SIG-M5 (cell line): ENCODE results near the gene DDAH1.
"Not testable (repeated sequence)": the region's sequence is repeated elsewhere in the genome, so short reads cannot be mapped to it uniquely, and the experiment has no call there.

Experiments used
- DNase-seq: peaks from one replicate; lab custom pipeline; 2025; lab: John Stamatoyannopoulos, UW

Gene DDAH1

GRCh38 chr1:85465099-85465785, at the start of gene DDAH1:
TSS of gene DDAH1 (minus strand) at chr1:85465159. CDS start at chr1:85465045, 114 bp downstream.
- DNase-seq = no peak

GRCh38 chr1:85513998-85514397, 49.0 kb upstream of the DDAH1 start:
- DNase-seq = not testable (repeated sequence)

GRCh38 chr1:85504417-85504816, 39.5 kb upstream of the DDAH1 start:
- DNase-seq = no peak

GRCh38 chr1:85502625-85503083, 37.7 kb upstream of the DDAH1 start:
- DNase-seq = no peak

GRCh38 chr1:85502171-85502570, 37.2 kb upstream of the DDAH1 start:
- DNase-seq = no peak

GRCh38 chr1:85501355-85501898, 36.5 kb upstream of the DDAH1 start:
- no peak for DNase-seq

- no peak for DNase-seq
These were observed 32.1 kb upstream of the DDAH1 start for GRCh38 chr1:85496941-85497582.

- DNase-seq = no peak
These were observed 30.6 kb upstream of the DDAH1 start for GRCh38 chr1:85495556-85495955.

- DNase-seq = no peak
These were observed 29.9 kb upstream of the DDAH1 start for GRCh38 chr1:85494904-85495266.

- no peak for DNase-seq
These were observed 29.3 kb upstream of the DDAH1 start for GRCh38 chr1:85494074-85494903.

- DNase-seq = no peak
These were observed 25.5 kb upstream of the DDAH1 start for GRCh38 chr1:85490270-85490985.

- DNase-seq = no peak
These were observed 23.2 kb upstream of the DDAH1 start for GRCh38 chr1:85488126-85488525.

- no peak for DNase-seq
These were observed 20.6 kb upstream of the DDAH1 start for GRCh38 chr1:85485516-85485915.

GRCh38 chr1:85484716-85485115, 19.8 kb upstream of the DDAH1 start:
- no peak for DNase-seq

- no peak for DNase-seq
These were observed 19.3 kb upstream of the DDAH1 start for GRCh38 chr1:85484264-85484663.

GRCh38 chr1:85481688-85482087, 16.7 kb upstream of the DDAH1 start:
- no peak for DNase-seq

- no peak for DNase-seq
These were observed 15.6 kb upstream of the DDAH1 start for GRCh38 chr1:85480566-85480965.

- DNase-seq = no peak
These were observed 14.5 kb upstream of the DDAH1 start for GRCh38 chr1:85479491-85479890.

GRCh38 chr1:85478366-85478765, 13.4 kb upstream of the DDAH1 start:
- DNase-seq = no peak

- DNase-seq = no peak
These were observed 10.1 kb upstream of the DDAH1 start for GRCh38 chr1:85475055-85475454.

- DNase-seq = no peak
These were observed 8.4 kb upstream of the DDAH1 start for GRCh38 chr1:85473390-85473789.

GRCh38 chr1:85471558-85471957, 6.6 kb upstream of the DDAH1 start:
- no peak for DNase-seq
